Mammary epithelial cell (primary cell): Measurements from ENCODE around the gene PLXDC1.

Experiments
- EZH2 ChIP-seq: IDR thresholded peaks from 2 replicates; pipeline ENCODE4 v1.6.1; 2012; ENCODE audit warnings: low read length, inconsistent platforms, borderline replicate concordance
- TF ChIP-seq, protein P1 (sequence below), 2 donors: IDR thresholded peaks in 1 of 2; conservative IDR thresholded peaks in 1 of 2; 2 replicates each; pipeline ENCODE4 v1.5.1; 2011 to 2012; ENCODE audit warnings: inconsistent platforms in 2 of 2, low read length in 2 of 2, mild to moderate bottlenecking in 2 of 2, control low read depth in 1 of 2, low read depth in 1 of 2; ENCODE audit not compliant: insufficient read depth in 1 of 2; ENCODE audit errors: extremely low read depth in 1 of 2

DNA sequence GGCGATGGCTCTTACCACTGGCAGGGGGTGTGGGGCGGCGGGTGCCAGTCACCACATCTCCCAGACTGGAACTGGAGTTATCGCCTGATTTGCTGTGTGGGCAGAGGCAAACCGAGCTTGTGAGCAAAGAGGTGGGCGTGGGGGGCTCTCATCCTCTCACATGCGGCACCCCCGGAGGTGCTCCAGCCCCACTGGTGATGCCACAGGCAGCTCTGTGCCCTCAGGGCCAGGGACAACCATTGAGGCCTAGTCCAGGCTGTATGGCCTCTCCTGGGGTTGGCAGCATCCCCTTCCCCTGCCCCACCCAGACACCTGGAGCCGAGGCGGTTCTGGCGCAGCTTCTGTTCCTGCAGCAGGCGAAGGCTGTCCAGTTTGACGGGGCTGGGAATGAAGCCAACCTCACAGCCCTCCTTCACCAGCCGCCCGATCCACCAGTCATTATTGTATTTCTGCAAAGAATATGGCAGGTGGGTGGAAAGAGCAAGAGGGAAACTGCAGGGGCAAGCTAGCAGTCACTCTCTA, 35.1 kb upstream of the PLXDC1 start:
- TF ChIP-seq, protein P1, sequence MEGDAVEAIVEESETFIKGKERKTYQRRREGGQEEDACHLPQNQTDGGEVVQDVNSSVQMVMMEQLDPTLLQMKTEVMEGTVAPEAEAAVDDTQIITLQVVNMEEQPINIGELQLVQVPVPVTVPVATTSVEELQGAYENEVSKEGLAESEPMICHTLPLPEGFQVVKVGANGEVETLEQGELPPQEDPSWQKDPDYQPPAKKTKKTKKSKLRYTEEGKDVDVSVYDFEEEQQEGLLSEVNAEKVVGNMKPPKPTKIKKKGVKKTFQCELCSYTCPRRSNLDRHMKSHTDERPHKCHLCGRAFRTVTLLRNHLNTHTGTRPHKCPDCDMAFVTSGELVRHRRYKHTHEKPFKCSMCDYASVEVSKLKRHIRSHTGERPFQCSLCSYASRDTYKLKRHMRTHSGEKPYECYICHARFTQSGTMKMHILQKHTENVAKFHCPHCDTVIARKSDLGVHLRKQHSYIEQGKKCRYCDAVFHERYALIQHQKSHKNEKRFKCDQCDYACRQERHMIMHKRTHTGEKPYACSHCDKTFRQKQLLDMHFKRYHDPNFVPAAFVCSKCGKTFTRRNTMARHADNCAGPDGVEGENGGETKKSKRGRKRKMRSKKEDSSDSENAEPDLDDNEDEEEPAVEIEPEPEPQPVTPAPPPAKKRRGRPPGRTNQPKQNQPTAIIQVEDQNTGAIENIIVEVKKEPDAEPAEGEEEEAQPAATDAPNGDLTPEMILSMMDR (conservative IDR thresholded peaks at IDR 0.05 in 1 of 2, IDR thresholded peaks at IDR 0.05 in 1 of 2; ENCODE audit: extremely low read depth in 1 of 2, insufficient read depth in 1 of 2, low read depth in 1 of 2, low read length in 2 of 2), result no peak
- no peak for TF ChIP-seq EZH2
